Left lung (tissue), 8 donors: ENCODE data around the gene CSTF2. TPM values are rescaled to one million over a fixed set of nuclear protein-coding genes. Genes with fewer than 3 reads are reported as not detected.

ENCODE experiments used
- polyA plus RNA-seq, 6 donors: library from polyadenylated mRNA; unstranded; fragments of 120-200 nt; gene quantifications; one replicate each; pipeline ENCODE4 v1.2.1, GENCODE V29; 2013; ENCODE audit not compliant: insufficient read length in 6 of 6
- total RNA-seq, 2 donors: library from RNA; stranded (reverse); fragmentation: NEBNext Ultra II Directional; extraction: Animal tissue kit (Norgen Biotek cat#: 25700); gene quantifications; one replicate each; pipeline ENCODE4 v1.2.1, GENCODE V29; 2021
- donor health status: DM: no; HTN: yes; CAD: no.
- donor health status: DM: no; HTN: no; CAD: no.

The CSTF2 gene
- total and polyA plus RNA-seq, 8 donors: 17.2 to 22.9 (median 21.7) TPM

Other genes with a start within 250 kb of the CSTF2 start
- gene TNMD, start 235.5 kb upstream of the CSTF2 start, total RNA-seq: not detected
- gene TNMD, start 235.5 kb upstream of the CSTF2 start, polyA plus RNA-seq: under 1 TPM in 3 of 6 donors, not detected in 3; 0.14 to 0.32 (median 0.30) TPM
- 10 to 100 TPM; 13.2 to 21.0 TPM for gene TSPAN6, start 183.6 kb upstream of the CSTF2 start, total RNA-seq
- 100 to 1,000 TPM in 5 of 6 donors, 10 to 100 TPM in 1; 94.8 to 117 (median 106) TPM for gene TSPAN6, start 183.6 kb upstream of the CSTF2 start, polyA plus RNA-seq
- gene SRPX2, start 176.2 kb upstream of the CSTF2 start, total RNA-seq: 10 to 100 TPM; 25.1 to 25.9 TPM
- gene SRPX2, start 176.2 kb upstream of the CSTF2 start, polyA plus RNA-seq: 10 to 100 TPM; 28.8 to 39.0 (median 34.8) TPM
- 1 to 10 TPM; 8.8 to 9.7 TPM for gene SYTL4, start 88.3 kb upstream of the CSTF2 start, total RNA-seq
- gene SYTL4, start 88.3 kb upstream of the CSTF2 start, polyA plus RNA-seq: 10 to 100 TPM; 11.5 to 14.9 (median 12.3) TPM
- not detected for gene NOX1, start 54.0 kb downstream of the CSTF2 start, total RNA-seq
- 1 to 10 TPM in 2 of 6 donors, under 1 TPM in 4; 0.37 to 1.1 (median 0.73) TPM for gene NOX1, start 54.0 kb downstream of the CSTF2 start, polyA plus RNA-seq
- gene XKRX, start 108.5 kb downstream of the CSTF2 start, total RNA-seq: 10 to 100 TPM in 1 of 2 donors, 1 to 10 TPM in 1; 7.4 to 14.3 TPM
- gene XKRX, start 108.5 kb downstream of the CSTF2 start, polyA plus RNA-seq: 1 to 10 TPM; 1.7 to 3.6 (median 2.4) TPM
- gene ARL13A, start 149.3 kb downstream of the CSTF2 start, total RNA-seq: not detected
- gene ARL13A, start 149.3 kb downstream of the CSTF2 start, polyA plus RNA-seq: 1 to 10 TPM in 1 of 6 donors, under 1 TPM in 5; 0.35 to 1.2 (median 0.58) TPM
- gene TRMT2B, start 231.7 kb downstream of the CSTF2 start, total RNA-seq: 10 to 100 TPM; 12.5 to 19.5 TPM
- 10 to 100 TPM in 5 of 6 donors, 1 to 10 TPM in 1; 9.7 to 14.2 (median 13.4) TPM for gene TRMT2B, start 231.7 kb downstream of the CSTF2 start, polyA plus RNA-seq